HG03103 (cell line): ENCODE measurements around the gene APLF.

Source experiments
- ATAC-seq: cut with Tn5 transposase; IDR thresholded peaks from one replicate; pipeline ENCODE4 v1.9.1; 2021; ENCODE audit warnings: low read depth; ENCODE audit not compliant: unreplicated experiment

The APLF gene, protein sequence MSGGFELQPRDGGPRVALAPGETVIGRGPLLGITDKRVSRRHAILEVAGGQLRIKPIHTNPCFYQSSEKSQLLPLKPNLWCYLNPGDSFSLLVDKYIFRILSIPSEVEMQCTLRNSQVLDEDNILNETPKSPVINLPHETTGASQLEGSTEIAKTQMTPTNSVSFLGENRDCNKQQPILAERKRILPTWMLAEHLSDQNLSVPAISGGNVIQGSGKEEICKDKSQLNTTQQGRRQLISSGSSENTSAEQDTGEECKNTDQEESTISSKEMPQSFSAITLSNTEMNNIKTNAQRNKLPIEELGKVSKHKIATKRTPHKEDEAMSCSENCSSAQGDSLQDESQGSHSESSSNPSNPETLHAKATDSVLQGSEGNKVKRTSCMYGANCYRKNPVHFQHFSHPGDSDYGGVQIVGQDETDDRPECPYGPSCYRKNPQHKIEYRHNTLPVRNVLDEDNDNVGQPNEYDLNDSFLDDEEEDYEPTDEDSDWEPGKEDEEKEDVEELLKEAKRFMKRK

DNA sequence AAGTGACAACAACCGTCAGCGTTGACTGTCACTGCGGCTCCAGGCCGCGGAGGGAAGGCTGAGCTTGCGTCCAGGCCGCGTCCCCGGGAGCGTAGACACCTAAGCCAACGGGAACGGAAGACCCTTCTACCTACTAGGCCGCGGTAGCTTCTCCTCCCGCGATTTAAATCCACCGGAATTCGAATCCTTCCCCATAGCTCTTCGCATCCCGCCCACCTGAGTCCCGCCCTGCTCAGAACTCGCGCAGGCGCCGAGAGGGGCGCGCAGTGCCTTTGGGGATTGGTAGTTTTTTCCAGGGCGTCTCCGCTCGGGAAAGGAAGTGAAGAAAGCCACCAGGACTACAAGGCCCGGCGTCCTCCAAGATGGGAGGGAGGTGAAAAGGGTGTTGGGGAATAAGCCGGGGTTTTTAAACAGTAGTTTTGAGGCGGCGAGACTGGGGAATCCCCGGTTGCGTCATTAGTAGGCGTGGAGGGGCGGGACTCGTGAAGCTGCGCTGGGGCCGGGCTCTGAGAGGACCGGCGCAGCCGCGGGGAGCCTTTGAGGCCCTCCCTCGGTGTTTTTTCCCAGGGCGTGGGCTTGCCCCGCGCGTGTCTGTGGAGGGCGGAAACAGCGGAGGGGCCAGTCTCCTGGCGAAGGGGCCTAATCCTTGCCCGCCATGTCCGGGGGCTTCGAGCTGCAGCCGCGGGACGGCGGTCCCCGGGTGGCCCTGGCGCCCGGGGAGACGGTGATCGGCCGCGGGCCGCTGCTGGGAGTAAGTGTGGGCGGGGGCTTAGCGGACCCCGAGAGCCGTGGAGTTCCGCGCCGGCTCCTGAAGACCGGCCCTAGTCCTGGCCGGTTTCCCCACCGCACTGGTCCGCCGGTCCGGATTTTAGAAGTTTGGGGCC lies at the start of gene APLF, which contains the start of gene FBXO48:
Gene APLF, plus strand, starts transcription at position 509 of the 884 bp plus-strand sequence. Its CDS starts 147 bp downstream, at position 656.
Gene FBXO48, minus strand, starts transcription at position 218 of the 884 bp plus-strand sequence. CDS start 2,149 bp downstream, outside the sequence.
- ATAC-seq, result peak; percentile 90

DNA sequence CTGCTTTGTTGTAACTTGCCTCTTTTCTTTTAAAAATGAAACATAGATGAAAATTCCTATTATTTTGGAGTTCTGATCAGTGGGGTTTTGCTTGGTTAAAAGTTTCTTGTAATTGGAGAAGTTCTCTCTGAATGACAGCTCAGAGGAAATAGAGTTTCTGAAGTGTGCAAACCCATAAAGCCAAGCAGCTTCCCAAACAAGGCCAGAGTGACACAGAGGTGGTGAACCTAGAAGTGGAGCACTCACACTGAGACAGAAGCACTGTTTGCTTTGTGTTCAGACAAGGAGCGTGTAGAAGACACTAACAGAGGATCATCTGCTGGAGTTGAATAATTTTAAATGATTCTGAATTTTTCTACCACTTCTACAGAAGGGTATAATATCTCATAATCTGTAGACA lies 49.5 kb upstream of the APLF start:
- peak; percentile 41 for ATAC-seq

DNA sequence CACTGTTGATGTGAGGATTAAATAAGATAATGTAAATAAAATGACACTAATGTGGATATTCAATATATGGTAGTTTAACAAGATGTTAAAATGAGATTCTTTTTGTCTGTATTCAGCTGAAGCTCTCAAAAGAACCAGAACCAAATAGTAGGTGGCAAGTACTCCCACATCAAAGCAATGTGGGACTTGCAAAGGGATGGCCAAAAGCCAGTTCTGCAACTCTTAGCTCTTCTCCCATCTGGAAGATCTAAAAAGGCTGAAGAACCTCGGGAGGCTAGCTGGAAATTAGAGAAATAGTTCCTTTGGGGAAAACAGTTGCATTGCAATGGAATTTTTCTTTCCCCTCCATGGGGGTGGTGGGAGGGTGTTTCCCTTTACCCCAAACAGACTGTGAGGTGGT lies 49.0 kb upstream of the APLF start:
- no peak for ATAC-seq

DNA sequence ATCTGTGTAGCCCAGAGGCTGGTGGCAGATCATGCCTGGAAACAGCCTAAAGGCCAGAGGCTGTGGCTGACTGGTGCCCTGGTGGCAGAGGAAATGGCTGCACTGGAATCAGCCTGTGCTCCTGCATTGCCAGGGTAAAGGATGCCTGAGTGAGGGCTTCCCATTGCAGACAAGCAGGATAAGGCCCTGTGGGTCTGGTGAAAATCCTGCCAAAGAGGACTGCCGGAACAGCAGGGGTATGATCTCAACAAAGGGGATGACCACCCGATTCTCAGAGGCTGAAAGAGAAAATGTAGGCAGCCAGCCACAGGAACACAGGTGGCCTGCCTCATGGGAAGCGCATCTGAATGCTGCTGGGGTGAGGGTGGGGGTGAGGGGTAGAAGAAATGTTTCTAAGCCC lies 48.5 kb upstream of the APLF start:
- no peak for ATAC-seq

DNA sequence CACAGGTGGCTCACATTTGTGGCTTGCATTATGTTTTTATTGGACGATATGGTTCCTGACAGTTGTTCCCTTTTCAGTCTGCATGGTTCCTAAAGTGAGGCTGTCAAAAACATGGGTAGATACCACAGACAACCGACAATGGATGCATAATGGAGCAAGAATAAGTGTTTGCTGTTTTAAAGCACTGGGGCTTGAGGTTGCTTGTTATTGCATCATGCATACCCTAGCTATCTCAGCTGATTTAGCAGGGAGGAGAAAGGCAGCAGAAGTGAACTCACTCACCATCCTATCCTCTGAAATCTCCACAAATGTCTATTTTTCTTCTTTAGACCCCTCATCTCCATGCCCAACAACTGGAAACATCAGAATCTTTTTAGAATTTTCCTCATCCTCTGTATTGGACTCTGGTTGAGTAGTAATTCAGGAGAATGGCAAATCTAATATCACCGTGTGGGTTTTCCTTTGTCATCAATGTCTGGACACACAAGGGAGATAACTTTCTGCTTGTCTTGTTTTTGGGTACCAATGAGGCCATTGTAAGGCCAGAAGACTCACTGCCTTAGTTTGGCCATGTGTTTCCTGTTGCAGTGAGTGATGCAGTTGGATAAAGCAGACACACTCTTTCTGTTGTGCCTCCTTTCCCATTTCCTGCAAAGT lies 47.0 kb upstream of the APLF start:
- ATAC-seq, result no peak

DNA sequence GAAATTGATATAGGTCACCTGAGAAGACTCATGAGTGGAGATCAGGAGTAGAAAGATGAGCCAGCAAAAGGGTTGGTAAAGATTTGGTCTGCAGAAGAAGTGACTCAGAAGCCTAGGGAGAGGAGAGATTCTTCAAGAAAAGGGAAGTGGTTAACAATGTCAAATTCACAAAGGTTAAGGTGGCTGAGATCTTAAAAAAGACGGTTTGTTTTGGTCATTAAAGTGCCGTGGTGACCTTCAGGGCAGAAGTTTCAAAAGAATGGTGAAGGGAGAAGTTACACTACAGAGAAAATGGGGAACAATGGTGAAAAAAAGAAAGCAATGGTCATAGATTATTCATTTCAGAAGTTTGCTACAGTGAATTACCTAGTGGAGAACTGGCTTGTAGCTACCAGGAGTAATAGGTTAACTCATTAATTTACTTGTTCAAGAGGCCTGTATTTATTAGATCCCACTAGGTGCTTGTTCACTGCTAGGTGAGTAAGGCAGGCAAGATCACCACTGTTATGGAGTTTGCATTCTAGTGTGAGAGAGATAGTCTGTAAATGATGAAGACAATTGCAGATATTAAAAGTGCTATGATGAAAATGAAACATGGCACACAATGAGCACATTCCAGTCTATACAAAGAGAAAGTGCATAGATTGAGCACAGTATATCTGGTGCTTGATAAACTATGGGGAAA lies 43.3 kb upstream of the APLF start:
- peak; percentile 67 for ATAC-seq

DNA sequence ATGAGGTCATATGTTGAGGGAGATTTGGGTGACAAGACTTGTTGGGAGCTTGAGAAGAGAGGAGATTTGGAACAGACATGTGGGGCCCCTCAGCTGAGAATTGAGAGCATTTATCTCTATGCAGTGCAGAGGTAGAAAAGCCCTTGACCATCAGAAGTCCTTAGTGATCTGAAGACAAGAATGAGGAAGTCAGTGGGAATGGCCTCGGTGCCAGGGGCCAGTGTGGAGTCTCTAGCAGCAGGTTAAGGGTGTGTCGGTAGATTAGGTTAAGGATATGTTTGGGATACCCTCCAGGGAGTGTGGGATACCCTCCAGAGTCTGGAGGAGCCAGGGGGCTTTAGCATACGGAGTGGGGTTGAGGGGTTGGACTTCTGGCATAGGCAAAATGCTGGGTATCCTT lies 41.9 kb upstream of the APLF start:
- ATAC-seq, result no peak

DNA sequence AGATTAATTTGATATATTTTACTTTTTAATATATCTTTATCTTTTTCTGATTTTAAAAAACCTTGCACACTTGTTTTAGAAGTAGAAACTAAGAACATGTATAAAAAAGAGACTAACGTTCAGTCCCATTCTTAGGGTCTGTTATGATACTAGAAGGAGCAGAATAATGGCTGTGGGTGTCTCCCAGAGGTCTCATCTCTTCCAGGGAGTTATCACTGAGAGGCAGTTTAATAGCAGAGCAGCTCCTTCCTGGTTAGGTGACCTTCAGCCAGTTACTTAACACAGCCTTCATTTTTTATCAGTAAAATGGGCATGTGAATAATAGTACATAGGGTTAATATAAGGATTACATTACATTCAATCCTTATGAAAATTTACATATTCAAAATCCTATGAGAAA lies 40.9 kb upstream of the APLF start:
- no peak for ATAC-seq

DNA sequence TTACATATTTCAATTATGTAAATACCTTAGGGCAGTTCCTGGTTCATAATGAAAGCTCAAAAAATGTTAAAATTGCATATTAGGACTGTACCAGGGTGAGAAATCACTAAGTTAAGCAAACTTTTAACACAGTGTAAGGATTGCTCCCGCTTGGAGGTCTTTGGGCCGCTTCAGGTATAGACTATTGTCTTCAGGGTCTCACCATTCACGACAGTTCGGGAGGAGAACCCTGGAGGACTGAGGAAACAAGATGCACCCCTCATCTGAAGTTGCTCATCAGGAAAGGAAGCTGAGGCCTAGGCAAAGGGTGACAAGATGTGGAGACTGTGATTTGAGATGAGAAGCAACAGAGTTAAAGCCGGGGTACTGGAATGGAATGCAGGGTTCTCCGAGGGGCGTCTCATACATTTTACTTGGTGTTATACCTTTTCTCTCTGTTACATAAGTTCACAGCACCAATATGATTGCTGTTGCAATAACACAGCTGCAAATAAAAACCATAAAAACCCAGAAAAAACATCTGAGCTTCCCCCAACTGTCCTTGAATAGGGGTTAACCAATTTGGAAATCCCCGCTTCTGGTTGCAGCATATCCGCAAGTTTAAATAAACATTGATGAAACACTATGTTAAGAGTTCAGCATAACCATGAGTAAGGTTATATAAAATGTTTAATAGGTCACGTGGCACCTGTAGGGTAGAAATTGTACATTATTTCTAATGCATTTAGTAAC lies 40.4 kb upstream of the APLF start:
- ATAC-seq, result no peak

DNA sequence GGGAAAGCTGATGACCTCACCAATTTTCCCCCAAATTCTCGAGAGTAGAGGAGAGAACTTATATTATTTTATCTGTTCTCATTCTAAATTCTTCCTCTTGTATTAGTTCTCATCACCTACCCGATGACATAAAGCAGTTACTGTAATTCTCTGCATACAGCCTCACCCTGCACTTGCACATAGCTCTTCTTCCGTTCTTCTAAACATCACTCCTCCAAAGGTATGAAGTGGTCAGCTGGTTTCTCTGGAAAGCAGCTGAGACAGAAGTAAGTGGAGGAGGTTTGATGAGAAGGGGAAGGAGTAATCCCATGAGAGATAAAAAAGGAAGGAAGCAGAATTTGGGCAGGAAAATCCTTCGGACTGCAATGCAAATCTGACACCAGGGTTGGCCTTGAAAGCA lies 39.3 kb upstream of the APLF start:
- no peak for ATAC-seq

DNA sequence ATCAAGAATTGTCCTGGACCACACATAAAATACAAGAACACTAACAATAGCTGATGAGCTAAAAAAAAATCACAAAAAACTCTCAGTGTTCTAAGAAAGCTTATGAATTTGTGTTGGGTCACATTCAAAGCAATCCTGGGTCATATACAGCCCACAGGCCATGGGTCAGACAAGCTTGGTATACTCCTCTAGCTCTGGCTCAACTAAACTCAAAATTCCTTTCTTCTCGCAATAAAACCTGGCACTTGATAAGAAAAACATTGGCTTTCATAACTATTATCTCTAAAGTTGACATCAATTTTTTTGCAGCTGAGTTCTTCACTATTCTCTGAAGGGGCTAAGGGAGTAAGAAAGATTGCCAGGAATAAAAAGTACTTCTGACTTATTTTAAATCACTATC lies 38.6 kb upstream of the APLF start:
- no peak for ATAC-seq

DNA sequence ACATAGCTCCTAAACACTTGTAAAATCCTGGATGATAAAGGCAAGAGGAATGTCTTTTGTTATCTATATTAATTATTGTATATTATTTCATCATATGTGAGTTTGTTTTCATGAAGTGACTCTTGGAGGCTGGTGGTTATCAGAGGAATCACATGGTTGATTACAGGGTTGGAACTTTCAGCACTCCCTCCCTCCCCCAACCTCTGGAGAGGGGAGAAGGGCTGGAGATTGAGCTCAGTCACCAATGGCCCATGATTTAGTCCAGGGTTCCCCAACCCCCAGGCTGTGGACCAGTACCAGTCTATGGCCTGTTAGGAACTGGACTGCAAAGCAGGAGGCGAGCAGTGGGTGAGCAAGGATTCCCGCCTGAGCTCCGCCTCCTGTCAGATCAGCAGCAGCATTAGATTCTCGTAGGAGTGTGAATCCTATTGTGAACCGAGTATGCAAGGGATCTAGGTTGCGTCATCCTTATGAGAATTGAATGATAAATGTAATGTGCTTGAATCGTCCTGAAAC lies 38.0 kb upstream of the APLF start:
- ATAC-seq, result no peak

DNA sequence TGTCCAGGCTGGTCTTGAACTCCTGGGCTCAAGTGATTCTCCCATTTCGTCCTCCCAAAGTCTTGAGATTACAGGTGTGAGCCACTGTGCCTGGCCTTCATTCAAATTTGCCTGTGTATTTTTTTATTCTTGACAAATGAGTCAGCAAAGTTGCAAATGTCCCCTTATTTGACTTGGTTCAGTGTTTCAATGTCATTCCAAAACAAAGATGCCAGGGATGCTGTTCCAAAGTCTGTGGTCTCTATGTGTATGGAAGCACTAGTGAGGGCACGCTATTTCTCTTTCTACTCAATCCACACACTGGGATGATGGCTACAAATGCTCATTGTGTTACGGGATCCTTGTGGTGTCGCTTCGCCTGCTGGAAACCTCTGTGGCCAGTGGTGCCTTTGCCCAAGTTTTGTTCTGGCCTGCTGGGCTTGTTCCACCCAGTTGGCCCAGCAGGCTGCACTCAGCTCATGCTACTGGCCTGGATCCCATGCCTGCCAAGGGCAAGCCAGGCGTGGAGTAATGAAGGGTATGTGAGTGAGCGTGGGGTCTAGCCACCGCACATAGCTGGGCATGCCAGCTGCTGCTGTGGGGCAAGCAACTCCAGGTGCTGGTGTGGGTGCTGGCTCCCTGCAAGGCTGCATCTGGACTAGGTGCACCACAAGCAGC lies 35.9 kb upstream of the APLF start:
- no peak for ATAC-seq

DNA sequence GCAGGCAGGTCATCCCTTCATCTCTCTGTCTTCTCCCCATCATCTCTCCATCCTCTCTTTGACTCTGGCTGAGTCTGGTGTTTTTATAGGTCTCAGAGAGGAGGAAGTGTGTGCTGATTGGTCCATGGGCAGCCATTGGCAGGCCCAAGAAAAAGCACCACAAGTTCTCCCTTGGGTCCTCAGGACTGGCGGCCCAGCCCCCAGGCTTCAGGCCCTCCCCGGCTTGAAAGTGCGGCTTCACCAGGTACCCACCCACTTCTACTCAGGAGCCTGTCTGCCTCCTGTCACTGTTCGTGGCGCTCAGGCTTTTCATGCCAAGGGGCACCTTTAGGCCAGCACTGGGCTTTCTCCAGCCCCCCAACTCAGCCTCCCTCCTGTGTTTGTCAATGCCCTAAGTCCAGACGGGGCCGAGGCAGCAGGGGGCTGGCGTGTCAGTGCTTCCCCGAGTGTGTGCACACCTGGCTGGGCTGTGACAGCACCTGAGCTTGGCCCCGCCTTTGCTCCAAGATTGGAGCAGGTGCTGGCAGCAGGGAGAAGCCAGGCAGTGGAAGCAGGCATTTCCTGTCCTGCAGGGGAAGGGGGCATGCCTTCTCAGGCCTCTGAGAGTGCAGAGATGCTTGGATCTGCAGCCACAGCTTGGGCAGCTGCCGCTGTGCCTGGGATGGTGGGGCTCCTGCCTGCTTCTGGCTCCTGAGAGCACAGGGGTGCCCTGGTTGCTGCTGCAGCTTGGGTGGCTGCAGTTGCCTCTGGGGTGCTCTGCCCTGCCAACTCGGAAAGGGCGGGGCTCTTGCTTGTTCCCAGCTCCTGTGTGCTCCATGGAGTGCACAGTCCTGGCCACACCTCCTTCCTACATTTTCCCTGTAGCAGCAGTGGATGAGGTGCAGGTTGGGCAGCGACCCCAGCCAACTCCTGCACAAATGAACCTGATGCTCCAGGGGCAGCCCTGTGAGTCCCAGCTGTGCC lies 34.4 kb upstream of the APLF start:
- ATAC-seq, result no peak

DNA sequence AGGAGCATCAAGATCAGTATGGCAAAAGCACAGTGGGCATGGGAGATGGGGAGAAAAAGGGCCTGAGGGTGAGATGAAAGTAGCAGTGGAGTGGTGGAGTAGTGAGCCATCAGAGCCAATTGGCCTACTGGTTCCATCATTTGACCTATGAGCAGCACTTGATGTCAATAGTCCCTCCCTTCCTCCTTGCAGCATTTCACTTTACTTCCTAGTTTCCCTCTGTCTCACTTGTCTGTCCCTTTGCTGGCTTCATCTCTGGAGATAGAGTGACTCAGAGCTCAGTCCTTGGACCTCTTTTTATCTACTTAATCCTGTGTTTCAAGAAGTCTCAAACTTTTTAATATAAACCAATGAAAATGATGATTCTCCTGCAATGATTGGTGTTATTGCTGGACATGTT lies 32.4 kb upstream of the APLF start:
- ATAC-seq, result no peak

DNA sequence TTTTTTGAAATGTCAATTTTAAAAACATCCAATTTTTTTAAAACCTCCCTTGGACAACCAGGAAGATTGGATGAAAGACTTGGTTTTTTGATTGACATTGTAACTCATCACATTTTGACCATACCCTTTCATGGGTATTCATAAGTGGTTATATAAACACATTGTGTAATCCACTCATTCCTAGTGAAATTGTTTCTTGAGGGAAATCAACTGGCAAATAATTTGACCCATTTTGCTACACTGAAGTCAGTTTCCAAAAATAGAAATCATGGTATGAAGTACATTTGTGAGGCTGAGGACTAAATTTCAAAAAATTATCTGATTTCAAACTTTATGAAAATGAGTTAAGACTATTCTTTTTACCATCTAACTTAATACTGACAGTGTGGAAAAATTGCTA lies 31.8 kb upstream of the APLF start:
- no peak for ATAC-seq

DNA sequence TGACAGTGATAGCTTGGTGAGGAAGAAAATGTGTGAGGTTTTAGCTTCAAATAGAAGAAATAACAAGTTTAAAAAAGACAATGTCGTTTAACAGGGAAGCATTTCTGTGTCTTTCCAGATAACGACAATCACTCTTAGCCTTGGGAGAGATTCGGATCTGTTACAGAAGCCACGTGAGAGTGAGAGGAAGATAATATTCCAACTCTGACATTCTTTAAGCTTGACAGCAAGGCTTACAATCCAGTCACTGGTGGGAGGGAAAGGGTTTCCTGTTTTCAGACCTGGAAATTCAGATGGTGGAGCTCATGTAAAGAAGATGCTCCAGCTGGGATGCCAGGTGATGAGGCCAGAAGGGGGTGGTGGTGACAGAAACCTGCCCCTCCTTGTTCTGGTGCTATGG lies 31.1 kb upstream of the APLF start:
- no peak for ATAC-seq
